ENCODE measurements around the gene PAMR1.

- TF ChIP-seq CTCF (conservative IDR thresholded peaks at IDR 0.05; ENCODE audit: low read length) (no peak), EZH2phosphoT487 (IDR thresholded peaks at IDR 0.05; ENCODE audit: borderline replicate concordance) (no peak)
These were observed at the start of gene PAMR1 for GRCh38 chr11:35525501-35526175.

Measured in Loucy (cell line).